IPS DF 6.9 (cell line): ENCODE data around the gene TLN1.

Experiments
- DNase-seq: peaks from one replicate; pipeline ENCODE4 v3.0.0-alpha.2; 2013; ENCODE audit warnings: low read depth, low spot score
- H3K27ac ChIP-seq: one replicate; pipeline ENCODE4 v1.5.1; 2013; ENCODE audit warnings: low read length, control low read depth
- H3K27me3 ChIP-seq: 2 replicates; pipeline ENCODE4 v1.6.1; 2013; ENCODE audit warnings: mild to moderate bottlenecking, low read length; ENCODE audit not compliant: control insufficient read depth, insufficient read depth
- H3K36me3 ChIP-seq: 2 replicates; pipeline ENCODE4 v1.6.1; 2013; ENCODE audit warnings: low read length; ENCODE audit not compliant: control insufficient read depth, insufficient read depth
- H3K4me1 ChIP-seq: 2 replicates; pipeline ENCODE4 v1.6.1; 2013; ENCODE audit warnings: low read length; ENCODE audit not compliant: control insufficient read depth, insufficient read depth
- H3K4me3 ChIP-seq: 2 replicates; pipeline ENCODE4 v1.5.1; 2013; ENCODE audit warnings: mild to moderate bottlenecking, low read length
- H3K9me3 ChIP-seq: 2 replicates; pipeline ENCODE4 v1.6.1; 2013; ENCODE audit warnings: low read length, inconsistent platforms; ENCODE audit not compliant: control insufficient read depth, insufficient read depth
- WGBS: extraction: QIAGEN DNeasy Blood & Tissue Kit; methylation state at CpG from one replicate; pipeline ENCODE4 v1.1.7; 2013; ENCODE audit warnings: mixed read lengths, missing lambda C conversion rate; ENCODE audit not compliant: insufficient read length, insufficient coverage; 5-methylcytosine and 5-hydroxymethylcytosine counted together

The TLN1 gene

GRCh38 chr9:35730486-35730854 is 1.5 kb downstream of the TLN1 start:
- no peak for DNase-seq
- Histone ChIP-seq H3K4me3 (no peak overlapping the region), H3K27ac (no peak overlapping the region), H3K36me3 (no peaks in the 10 kb centered on the region), H3K9me3 (no peaks in the 10 kb centered on the region), H3K4me1 (peaks cover 15% of the 10 kb centered on the region), H3K27me3 (no peaks in the 10 kb centered on the region)
- 100% methylated on average over 2 of the region's 2 CpGs for WGBS

GRCh38 chr9:35729700-35730485 is 2.1 kb downstream of the TLN1 start:
- H3K4me3 ChIP-seq = no peak overlapping the region
- no peak for DNase-seq
- no peak overlapping the region for H3K27ac ChIP-seq
- peaks cover 15% of the 10 kb centered on the region for H3K4me1 ChIP-seq
- H3K27me3 ChIP-seq = no peaks in the 10 kb centered on the region
- WGBS = no CpG with 5 or more reads among the region's 6 CpGs
- no peaks in the 10 kb centered on the region for H3K36me3 ChIP-seq
- H3K9me3 ChIP-seq = no peaks in the 10 kb centered on the region

GRCh38 chr9:35729101-35729500 is 2.9 kb downstream of the TLN1 start:
- DNase-seq = no peak
- no CpG with 5 or more reads among the region's 3 CpGs for WGBS

GRCh38 chr9:35728041-35728971 is 3.7 kb downstream of the TLN1 start:
- Histone ChIP-seq H3K9me3 (no peaks in the 10 kb centered on the region), H3K4me1 (peaks cover 15% of the 10 kb centered on the region), H3K36me3 (peaks cover 5% of the 10 kb centered on the region; the same call in 1 of the 2 replicates), H3K27ac (no peak overlapping the region), H3K4me3 (no peak overlapping the region), H3K27me3 (no peaks in the 10 kb centered on the region)
- no peak for DNase-seq
- WGBS = 100% methylated on average over 1 of the region's 10 CpGs

More at GRCh38 chr9:35729101-35729500, 2.9 kb downstream of the TLN1 start:
- H3K9me3 ChIP-seq = no peaks in the 10 kb centered on the region
- peaks cover 15% of the 10 kb centered on the region for H3K4me1 ChIP-seq
- H3K27me3 ChIP-seq = no peaks in the 10 kb centered on the region
- H3K36me3 ChIP-seq = peaks cover 1% of the 10 kb centered on the region; the same call in 1 of the 2 replicates
- H3K4me3 ChIP-seq = no peak overlapping the region
- no peak overlapping the region for H3K27ac ChIP-seq

- Histone ChIP-seq H3K27me3 (no peaks in the 10 kb centered on the region), H3K9me3 (no peaks in the 10 kb centered on the region), H3K4me3 (no peak overlapping the region), H3K36me3 (peaks cover 7% of the 10 kb centered on the region), H3K27ac (no peak overlapping the region), H3K4me1 (peaks cover 15% of the 10 kb centered on the region)
- no CpG with 5 or more reads among the region's 5 CpGs for WGBS
- no peak for DNase-seq
Measured at GRCh38 chr9:35727676-35728040, 4.3 kb downstream of the TLN1 start.

- Histone ChIP-seq H3K9me3 (no peaks in the 10 kb centered on the region), H3K27me3 (no peaks in the 10 kb centered on the region), H3K27ac (no peak overlapping the region), H3K4me3 (no peak overlapping the region), H3K36me3 (peaks cover 12% of the 10 kb centered on the region), H3K4me1 (peaks cover 15% of the 10 kb centered on the region)
- no peak for DNase-seq
- WGBS = no CpG with 5 or more reads among the region's 3 CpGs
Measured at GRCh38 chr9:35726931-35727330, 5.1 kb downstream of the TLN1 start.

- no peak overlapping the region for H3K4me3 ChIP-seq
- no CpG with 5 or more reads among the region's 11 CpGs for WGBS
- H3K9me3 ChIP-seq = no peaks in the 10 kb centered on the region
- no peak overlapping the region for H3K27ac ChIP-seq
- DNase-seq = no peak
- H3K4me1 ChIP-seq = peaks cover 15% of the 10 kb centered on the region
- H3K27me3 ChIP-seq = no peaks in the 10 kb centered on the region
- peaks cover 19% of the 10 kb centered on the region for H3K36me3 ChIP-seq
Measured at GRCh38 chr9:35725362-35725761, 6.6 kb downstream of the TLN1 start.

- Histone ChIP-seq H3K27ac (no peak overlapping the region), H3K4me3 (no peak overlapping the region), H3K9me3 (no peaks in the 10 kb centered on the region), H3K27me3 (no peaks in the 10 kb centered on the region), H3K36me3 (peaks cover 32% of the 10 kb centered on the region), H3K4me1 (peaks cover 11% of the 10 kb centered on the region)
- no CpG with 5 or more reads among the region's 8 CpGs for WGBS
- DNase-seq = no peak
Measured at GRCh38 chr9:35723908-35724307, 8.1 kb downstream of the TLN1 start.

- Histone ChIP-seq H3K4me3 (no peak overlapping the region), H3K9me3 (no peaks in the 10 kb centered on the region), H3K4me1 (peaks cover 7% of the 10 kb centered on the region), H3K27ac (no peak overlapping the region), H3K27me3 (no peaks in the 10 kb centered on the region), H3K36me3 (peaks cover 35% of the 10 kb centered on the region)
- no CpG with 5 or more reads among the region's 2 CpGs for WGBS
- DNase-seq = no peak
Measured at GRCh38 chr9:35723426-35723825, 8.6 kb downstream of the TLN1 start.

GRCh38 chr9:35719546-35719945 is 12.4 kb downstream of the TLN1 start:
- no CpG with 5 or more reads among the region's 4 CpGs for WGBS
- Histone ChIP-seq H3K36me3 (peaks cover 48% of the 10 kb centered on the region), H3K27me3 (no peaks in the 10 kb centered on the region), H3K27ac (no peak overlapping the region), H3K4me3 (no peak overlapping the region), H3K4me1 (no peaks in the 10 kb centered on the region; the same call in 1 of the 2 replicates), H3K9me3 (no peaks in the 10 kb centered on the region)
- DNase-seq = no peak
